ENCODE measurements around the gene TECR.
"Not testable (repeated sequence)": the region's sequence is repeated elsewhere in the genome, so short reads cannot be mapped to it uniquely, and the experiment has no call there.

DNA sequence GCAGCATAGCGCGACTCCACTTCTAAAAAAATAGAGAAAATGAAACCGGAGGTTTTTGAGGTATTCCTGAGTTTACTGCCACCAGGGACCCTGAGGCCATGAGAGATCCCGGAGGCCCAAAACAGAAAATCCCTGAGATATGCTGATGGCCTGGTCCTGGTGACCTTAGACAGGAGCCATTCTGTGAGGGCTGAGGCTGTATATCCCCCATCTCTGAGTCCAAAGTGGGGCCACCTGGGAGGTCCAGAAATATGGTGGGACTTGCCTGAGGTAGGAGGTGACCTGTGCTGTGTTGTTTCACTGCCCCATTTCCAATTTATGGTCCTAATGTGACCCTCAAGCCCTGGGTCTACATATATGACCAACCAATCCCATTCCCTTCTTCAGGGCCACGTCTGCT is 55.0 kb downstream of the TECR start:
- TF ChIP-seq, protein P1, sequence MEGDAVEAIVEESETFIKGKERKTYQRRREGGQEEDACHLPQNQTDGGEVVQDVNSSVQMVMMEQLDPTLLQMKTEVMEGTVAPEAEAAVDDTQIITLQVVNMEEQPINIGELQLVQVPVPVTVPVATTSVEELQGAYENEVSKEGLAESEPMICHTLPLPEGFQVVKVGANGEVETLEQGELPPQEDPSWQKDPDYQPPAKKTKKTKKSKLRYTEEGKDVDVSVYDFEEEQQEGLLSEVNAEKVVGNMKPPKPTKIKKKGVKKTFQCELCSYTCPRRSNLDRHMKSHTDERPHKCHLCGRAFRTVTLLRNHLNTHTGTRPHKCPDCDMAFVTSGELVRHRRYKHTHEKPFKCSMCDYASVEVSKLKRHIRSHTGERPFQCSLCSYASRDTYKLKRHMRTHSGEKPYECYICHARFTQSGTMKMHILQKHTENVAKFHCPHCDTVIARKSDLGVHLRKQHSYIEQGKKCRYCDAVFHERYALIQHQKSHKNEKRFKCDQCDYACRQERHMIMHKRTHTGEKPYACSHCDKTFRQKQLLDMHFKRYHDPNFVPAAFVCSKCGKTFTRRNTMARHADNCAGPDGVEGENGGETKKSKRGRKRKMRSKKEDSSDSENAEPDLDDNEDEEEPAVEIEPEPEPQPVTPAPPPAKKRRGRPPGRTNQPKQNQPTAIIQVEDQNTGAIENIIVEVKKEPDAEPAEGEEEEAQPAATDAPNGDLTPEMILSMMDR (IDR thresholded peaks at IDR 0.05): not testable (repeated sequence)
- TF ChIP-seq POLR2A (IDR thresholded peaks at IDR 0.05): not testable (repeated sequence)

Measured in lower leg skin (tissue), 3 donors.